OCI-LY1 (cell line): ENCODE data around the gene OPN3.

Experiments
- CTCF ChIP-seq: fragments of 200-600 bp; sonication (generic), shearing (Covaris generic); IDR thresholded peaks from 2 replicates; pipeline ENCODE4 v1.5.1; 2017; ENCODE audit warnings: mild to moderate bottlenecking, antibody characterized with exemption, low read length, moderate library complexity, mixed read lengths
- EZH2 ChIP-seq: fragments of 200-600 bp; sonication (generic), shearing (Covaris generic); IDR thresholded peaks from 2 replicates; pipeline ENCODE4 v1.8.0; 2017; ENCODE audit warnings: borderline replicate concordance, mixed run types, mild to moderate bottlenecking, antibody characterized with exemption, low read length, moderate library complexity, mixed read lengths

GRCh38 chr1:241560849-241561187 is 79.4 kb downstream of the OPN3 start:
- TF ChIP-seq CTCF (no peak), EZH2 (no peak)
